HG03103 (cell line): Measurements from ENCODE around the gene SMIM8.

ENCODE experiments used
- ATAC-seq: cut with Tn5 transposase; IDR thresholded peaks from one replicate; pipeline ENCODE4 v1.9.1; 2021; ENCODE audit warnings: low read depth; ENCODE audit not compliant: unreplicated experiment

Gene SMIM8

DNA sequence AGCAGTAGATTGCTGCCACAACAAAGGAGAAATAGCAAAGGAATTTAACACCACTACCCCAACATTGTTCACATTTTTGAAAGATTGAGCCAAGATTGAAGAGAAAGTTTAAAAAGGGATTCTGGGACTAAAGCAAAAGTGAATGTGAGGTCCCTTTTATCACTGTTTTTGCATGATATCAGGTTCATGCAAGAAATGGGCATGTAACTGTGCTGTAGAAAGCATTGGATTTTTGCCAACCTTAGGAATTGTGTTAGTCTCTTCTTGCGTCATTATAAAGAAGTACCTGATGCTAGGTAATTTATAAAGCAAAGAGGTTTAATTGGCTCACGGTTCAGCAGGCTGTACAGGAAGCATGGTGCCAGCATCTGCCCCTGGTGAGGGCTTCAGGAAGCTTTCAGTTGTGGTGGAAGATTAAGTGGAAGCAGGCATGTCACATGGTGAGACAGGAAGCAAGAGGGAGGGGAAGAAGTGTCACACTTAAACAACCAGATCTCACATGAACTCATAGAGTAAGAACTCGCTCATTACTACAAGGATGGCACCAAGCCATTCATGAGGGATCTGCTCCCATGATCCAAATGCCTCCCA is 11.3 kb downstream of the SMIM8 start:
- ATAC-seq = no peak

DNA sequence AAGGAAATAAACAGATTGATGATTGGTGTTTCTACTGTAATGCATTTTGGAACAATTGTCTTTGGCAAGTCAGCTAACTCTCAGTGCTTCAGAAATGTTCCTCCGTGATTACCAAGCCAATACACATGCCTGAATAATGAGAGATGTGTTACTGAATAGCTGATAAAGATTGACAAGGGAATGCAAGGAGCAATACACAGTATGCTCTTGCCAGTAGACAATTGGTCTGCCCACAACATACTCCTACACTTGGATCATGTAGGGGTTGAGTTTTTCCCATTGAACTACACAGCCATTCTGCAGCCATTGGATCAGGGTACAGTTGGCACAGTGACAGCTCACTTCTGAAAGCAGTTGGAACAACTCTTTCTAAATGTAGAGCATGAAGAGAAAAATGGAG is 12.3 kb downstream of the SMIM8 start:
- ATAC-seq = no peak

DNA sequence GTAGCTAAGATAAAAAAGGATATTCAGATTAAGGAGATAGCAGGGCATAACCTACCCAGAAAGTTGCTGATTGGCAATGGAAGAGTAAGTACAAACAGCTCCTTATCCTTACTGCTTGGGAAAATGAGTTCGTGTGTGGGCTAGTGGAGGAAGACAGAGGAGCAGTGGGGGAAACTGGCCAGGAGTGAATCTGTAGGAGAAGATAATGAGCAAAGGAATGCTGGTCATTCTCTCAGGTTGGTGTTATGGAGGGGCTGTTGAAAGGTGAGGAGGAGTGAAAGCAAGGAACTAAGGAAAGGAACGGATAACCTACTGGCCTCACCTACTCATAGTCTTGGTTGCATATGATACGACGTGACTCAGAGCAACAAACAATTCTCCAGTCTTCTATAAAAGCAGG is 14.0 kb downstream of the SMIM8 start:
- ATAC-seq = no peak

DNA sequence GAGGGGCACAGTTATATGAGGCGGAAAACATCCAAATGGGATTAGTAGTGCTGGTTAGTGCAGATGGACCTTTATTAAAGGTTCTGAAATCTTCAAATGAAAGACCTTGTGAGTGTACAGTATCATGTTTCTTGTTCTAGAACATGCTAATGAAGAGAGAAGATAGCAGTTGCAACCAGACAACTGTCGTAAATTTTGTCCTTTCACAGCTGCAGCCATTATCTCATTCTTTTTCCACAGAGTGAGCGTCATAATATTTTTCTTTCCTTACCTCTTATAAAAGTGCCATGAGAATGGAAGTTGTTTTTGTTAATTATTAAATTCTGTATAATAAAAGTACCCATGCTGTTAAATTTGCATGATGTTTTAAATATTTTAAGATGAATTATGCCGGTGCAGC is 17.8 kb downstream of the SMIM8 start:
- no peak for ATAC-seq

DNA sequence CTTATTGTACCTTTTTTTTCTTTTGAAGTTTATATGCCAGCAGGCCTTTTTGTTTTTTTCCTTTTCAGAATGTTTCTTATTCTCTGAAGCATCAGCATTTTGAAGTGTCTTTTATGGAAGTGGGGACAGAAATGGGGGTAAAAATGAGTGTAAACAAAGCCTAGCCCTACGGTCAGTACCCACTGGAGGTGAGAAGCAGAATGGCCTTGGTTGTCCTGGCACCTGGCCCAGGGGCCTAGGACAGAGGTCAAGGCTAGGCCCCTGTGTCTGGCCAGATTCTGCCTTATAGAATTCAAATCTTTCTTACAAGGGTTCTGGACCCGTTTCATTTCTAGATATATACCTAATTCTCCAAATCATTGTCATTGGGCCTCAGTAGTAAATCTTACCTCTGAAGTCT is 18.8 kb downstream of the SMIM8 start:
- ATAC-seq = no peak

DNA sequence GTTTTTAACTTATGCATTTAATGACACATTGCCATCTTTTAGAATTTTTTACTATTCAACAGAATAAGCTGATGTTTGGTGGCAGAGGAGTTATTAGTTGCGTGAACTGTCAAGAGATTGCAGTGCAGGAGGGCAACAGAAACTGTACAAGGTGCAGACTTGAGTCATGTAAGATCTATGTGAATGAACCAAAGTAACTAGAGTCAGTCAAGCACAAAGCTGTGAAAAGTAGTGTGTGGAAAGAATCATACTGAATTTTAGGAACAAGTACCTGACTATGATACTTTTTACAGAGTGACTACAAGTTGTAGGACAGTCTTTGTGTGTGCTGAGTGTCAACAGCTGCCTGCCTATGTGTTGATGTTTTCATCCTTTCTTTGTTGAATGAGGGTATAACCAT is 19.5 kb downstream of the SMIM8 start:
- ATAC-seq = peak; percentile 90

DNA sequence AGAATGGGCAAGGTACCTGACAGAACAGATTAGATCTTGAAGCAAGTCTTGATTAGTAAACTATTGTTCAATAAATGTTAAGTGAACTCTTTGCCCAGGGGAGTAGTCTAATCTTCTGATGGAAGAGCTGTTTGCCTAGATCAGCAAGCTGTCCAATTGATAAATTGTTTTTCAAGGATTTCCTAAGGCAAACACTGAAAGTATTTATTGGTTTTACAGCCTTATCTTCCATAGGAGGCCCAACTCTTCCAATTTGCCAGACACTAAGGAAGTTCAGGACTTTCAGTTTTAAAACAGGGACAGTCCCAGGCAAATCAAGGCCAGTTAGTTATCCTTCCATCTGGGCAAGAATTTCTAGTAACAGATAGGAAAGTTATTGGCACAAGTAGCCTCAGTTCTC is 20.4 kb downstream of the SMIM8 start:
- ATAC-seq = no peak

DNA sequence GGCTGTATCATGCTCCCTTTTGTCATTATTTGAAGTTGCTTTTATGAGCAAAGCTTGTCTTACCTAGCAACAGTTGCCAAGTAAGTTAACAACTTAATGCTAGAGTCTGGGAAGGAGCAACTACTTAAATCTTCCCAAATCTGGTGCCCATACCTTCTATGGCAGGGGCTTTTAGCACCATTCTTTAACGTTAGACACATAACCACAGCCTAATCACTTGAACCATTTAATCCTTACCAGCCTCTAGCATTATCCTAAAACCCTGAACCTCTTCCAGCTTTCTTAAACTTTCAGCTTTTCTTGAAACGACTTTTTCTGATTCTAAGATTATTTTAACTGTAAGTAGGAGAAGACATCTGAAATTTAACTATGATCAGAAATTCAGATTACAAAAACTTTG is 22.3 kb downstream of the SMIM8 start, which contains the start of gene C6orf163:
Gene C6orf163 (plus strand): TSS at position 83 of the 400 bp plus-strand sequence. CDS start 287 bp downstream, at position 370.
- ATAC-seq = no peak

DNA sequence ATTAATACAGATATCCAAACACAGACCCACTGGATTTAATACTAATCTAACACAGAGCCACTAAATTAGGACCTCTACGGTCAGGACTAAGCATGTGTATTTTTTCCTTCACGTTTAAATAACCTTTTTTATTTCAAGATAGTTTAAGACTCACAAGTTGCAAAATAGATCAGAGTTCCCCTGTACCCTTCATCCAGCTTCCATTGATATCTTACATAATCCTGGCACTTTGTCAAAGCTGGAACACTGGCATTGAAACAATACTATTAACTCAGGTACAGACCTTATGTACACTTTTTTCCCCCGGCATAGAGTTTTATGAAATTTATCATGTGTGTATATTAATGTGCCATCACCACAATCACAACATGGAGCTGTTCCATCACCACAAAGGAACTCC is 24.3 kb downstream of the SMIM8 start:
- ATAC-seq = no peak

DNA sequence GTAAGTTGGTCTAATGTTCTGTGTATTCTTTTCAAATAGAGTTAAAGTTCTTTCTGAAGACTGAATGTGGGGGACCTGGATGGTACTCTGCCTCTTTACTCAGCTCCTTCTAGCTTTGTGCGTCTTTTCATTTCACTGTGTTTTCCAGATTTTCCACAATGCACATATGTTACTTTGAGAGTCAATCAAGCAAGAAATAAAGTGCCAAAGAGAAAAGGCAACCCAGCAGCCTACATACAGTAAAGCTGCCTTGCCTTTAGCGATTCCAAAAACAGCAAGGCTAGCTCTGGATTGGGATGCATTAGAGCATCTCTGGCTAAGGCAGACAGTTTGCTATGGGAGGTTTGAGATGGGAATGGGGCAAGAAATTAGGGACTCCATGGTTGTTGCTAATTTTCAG is 27.5 kb downstream of the SMIM8 start:
- no peak for ATAC-seq

DNA sequence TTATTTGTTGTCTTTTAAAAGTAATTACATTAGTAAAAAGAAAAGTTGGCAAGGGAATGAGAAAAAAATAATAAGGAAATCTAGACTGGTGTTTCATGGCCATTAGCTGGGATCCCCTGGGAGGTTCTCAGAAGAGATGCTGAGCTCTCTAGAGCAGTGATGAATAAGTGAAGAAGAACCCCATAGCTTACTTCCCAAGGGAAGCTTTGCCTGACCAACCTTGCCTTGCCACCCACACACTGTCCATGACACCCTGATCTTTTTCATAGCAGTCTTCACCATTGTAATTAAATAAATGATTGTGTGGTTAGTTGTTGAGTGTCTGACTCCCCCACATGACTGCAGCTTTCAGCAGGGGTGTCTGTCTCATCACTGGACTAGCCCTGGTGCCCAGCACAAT is 28.1 kb downstream of the SMIM8 start:
- ATAC-seq = no peak

DNA sequence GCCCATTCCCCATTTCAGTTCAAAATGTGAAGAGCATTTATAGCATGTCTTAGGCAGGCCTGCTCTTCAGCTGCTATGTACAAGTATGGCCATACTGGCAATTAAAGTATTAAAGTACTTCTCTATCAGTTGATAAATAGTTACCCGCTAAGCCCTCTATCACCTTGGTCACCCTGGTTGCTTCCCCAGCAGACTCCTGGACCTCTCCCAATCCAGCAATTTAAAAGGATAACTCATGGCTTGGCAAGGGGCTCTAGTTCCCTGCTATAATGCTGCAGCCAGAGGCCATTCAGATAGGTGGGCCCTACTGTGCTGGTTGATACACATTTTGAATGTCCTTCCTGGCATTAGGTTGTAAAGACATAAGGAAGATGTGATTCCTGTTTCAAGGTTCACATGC is 29.2 kb downstream of the SMIM8 start:
- no peak for ATAC-seq

DNA sequence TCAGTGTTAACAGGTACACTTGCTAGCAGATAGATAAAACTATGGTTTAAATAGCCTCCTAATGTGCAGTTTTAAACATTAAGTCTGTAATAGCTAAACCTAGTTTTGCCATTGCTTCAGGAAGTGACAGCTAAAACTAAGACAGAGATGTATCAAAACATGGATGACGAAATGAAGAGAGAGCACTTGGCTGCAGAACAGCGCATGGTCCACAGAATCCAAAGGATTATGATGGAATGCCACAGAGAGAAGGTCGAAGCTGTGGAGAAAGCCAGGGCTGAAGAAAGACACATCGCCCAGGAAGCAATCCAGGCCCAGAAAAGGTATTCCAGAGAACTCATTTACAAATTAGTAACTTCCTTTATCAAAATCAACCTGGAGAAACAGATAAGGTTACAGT is 33.8 kb downstream of the SMIM8 start:
- no peak for ATAC-seq

DNA sequence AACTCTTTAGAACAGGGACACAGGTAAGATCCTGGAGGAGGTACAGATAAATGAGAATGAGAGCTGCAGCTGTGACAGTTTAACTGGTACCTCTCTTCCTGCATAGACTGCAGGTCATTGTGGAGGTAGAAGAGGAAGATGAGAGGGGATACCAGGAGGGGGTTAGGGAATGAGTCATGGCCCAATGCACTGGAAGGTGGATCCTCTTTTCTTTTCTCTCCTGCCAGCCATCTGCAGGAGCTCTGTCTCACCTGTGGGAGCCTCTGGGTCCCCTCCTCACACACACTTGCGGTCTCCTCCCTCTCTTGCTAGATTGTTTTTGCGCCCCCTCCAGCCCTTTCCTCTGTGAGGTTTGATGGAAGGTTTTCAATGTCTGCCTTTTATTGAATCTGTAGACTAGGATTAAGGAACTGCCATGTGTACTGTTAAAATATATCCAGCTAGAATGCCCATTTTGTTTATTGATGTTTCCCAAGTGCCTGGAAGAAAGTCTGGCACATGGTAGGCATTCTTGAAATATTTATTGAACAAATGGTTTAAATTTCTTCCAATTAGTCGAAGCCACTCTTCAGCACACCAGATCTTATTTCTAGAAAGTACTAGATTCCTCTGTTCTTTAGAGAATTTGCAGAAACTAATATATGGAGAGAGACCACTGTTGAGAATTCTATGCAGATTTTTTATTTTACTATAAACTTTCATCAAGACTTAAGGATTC is 35.2 kb downstream of the SMIM8 start:
- no peak for ATAC-seq

DNA sequence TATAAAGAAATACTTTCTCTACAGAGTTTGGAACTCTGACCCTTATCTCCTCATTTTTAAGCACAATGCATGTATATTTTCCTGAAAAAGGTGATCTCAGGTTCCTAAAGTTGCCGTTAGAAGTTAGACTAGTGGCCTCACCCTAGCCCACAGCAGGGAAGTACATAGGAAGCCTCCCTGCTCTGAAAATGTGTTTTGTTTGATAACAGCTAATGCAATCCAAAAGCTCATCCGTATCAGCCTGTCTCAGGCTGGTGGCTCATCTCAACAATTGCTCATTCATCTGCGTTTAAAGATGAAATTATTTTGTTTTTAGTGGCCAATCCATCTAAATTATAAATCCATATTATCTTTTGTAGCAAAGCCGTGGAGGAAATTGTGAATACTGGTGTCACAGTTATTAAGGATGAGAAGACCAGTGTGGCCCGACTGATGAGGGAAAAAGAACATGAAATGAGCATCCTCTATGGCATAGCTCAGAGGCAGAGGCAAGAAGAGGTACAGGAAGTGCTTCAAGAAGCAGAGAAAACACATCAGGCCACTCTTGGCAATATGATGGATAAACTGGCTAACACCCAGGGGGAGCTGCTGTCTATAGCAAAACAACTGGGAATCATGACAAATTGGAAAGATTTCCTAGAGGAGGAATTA is 42.3 kb downstream of the SMIM8 start:
- ATAC-seq = no peak

DNA sequence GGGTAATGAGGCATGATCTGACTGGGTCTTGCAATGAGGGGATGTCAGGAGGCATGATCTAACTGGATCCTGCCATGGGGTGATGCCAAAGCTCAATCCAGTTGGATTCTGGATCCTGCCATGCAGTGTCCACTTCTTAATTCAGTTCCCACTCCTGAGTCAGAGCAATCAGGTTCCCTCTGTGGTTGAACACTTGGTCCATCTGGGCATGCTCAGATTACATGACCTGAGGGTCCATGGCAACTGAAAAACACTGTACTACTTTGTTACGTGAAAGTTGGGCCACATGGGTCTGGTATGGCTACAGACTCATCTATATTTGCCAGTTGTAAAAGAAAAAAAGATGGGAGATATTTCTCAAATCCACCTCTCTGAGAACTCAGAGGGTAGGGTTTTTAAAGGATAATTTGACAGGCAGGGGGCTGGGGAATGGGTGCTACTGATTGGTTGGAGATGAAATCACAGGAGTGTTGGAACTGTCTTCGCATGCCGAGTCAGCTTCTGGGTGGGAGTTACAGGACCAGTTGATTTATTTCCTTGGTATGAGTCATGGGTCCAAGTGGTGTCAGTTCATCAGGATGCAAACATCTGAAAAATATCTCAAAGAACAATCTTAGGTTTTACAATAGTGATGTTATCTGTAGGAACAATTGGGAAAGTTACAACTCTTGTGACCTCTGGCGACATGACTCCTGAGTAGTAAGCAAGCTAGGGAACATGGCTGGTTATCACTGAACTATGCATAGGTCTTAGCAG is 43.9 kb downstream of the SMIM8 start:
- no peak for ATAC-seq

DNA sequence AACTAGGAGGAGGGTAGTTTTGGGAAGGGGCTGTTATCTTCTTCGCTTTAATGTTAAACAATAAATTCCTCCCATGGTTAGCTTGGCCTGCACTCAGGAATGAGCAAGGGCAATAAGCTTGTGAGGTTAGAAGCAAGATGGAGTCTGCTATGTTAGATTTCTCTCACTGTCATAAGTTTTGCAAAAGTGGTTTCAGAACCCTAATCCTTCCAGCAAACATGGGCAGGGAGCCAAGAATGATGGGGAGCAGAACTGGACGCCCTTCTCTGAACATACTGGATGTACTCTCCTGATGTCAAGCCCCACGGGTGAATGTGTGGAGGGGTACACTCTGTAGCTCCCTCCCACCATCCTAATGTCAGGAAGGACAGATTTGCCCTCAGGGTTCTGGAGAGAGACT is 44.5 kb downstream of the SMIM8 start:
- ATAC-seq = no peak

DNA sequence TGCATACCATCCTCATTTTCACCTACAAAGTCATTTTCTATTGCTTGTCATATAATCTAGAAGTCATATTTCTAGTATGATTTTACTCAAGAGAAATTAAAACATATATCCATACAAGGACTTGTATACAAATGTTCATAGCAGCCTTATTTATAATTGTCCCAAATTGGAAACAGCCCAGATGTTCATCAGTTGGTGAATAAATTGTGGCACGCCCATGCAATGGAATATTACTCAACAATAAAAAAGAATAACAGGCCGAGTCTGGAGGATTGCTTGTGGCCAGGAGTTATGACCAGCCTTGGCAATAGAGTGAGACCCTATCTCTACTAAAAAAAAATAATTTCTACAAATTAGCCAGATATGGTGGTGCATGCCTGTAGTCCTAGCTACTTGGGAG is 51.0 kb downstream of the SMIM8 start:
- ATAC-seq = no peak

DNA sequence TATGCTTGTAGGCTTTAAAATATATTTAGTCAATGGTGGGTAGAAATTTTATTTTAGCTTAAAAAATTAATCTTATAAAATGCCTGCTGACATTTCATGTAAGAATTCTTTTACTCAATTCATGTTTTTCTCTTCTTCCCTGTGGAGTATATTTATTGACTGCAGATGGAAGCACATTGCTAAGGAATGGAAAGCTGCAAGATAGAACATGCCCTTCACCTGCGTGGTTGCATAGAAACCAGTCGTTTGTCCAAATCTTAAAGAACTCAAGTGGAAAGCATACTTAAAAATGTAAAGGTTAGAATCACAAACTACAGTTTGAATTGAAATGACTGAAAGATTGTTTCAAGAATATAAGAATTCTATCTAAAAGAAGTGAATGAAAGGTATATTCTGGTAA is 52.9 kb downstream of the SMIM8 start:
- no peak for ATAC-seq

DNA sequence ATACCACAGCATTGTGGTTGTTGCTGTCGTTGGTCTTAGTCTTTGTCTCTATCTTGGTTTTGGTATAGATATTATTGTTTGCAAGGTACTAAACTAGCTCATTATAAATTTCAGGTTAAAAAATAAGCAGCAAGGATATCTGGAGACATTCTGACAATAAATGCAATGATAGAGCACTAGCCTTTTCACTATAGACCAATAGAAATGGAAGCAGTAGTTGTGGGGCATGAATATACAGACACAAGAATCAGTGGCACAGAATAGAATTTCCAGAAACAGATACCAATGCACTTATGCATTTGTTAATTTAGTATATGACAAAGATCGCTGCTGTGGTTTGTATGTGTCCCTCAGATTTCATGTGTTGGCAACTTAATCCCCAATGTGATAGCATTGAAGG is 54.3 kb downstream of the SMIM8 start:
- ATAC-seq = no peak

DNA sequence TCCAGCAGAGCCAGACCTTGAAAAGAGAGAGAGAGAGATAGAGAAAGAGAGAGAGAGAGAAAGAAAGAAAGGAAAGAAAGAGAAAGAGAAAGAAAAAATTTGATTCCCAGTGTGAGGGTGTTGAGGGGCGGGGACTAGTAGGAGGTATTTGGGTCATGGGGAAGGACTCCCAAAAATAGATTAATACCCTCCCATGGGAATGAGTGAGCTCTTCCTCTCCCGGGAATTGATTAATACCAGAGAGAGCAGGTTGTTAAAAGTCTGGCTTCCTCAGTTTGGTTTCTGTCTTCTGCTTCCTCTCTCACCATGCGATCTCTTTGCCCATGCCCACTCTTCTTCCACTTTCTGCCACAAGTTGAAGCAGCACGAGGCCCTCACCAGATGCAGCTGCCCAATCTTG is 56.6 kb downstream of the SMIM8 start:
- ATAC-seq = no peak
